Measurements from ENCODE around the gene CLEC17A. TPM values are rescaled to one million over a fixed set of nuclear protein-coding genes. Genes with fewer than 3 reads are reported as not detected.

Gene CLEC17A
- total RNA-seq, 2 experiments from 2014 or later = 0.60 to 0.83 TPM

DNA sequence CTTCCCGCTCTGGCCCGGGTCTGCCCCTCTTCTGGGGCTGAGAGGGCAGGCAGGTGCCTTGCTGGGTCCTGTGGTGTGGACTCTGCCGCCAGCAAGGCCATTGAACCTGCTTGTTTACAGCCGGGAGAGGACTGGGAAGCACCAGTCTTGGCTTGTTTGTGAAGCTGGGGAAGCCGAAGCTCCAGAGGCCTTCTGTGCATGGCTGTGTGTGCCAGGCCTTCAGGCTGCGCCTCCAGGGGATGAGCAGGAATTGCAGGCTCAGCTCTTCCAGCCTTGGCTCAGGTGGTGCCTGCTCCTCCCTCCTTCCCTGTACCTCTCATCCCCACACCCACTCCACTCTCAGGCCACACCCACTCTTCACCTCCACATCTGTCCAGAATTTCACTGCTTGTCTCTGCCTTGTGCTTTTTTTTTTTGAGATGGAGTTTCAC, 28.5 kb upstream of the CLEC17A start:
- TF ChIP-seq, protein P1, sequence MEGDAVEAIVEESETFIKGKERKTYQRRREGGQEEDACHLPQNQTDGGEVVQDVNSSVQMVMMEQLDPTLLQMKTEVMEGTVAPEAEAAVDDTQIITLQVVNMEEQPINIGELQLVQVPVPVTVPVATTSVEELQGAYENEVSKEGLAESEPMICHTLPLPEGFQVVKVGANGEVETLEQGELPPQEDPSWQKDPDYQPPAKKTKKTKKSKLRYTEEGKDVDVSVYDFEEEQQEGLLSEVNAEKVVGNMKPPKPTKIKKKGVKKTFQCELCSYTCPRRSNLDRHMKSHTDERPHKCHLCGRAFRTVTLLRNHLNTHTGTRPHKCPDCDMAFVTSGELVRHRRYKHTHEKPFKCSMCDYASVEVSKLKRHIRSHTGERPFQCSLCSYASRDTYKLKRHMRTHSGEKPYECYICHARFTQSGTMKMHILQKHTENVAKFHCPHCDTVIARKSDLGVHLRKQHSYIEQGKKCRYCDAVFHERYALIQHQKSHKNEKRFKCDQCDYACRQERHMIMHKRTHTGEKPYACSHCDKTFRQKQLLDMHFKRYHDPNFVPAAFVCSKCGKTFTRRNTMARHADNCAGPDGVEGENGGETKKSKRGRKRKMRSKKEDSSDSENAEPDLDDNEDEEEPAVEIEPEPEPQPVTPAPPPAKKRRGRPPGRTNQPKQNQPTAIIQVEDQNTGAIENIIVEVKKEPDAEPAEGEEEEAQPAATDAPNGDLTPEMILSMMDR (IDR thresholded peaks at IDR 0.05) = no peak
- CTCF ChIA-PET = interaction anchor here (0.7 to 2.0 kb wide), 5 partner anchors 13 to 132 kb away, joined by 3 to 5 read pairs (median 4); partner anchors contain the start of gene NDUFB7
- intact Hi-C loops (cut with micrococcal nuclease) = no loop called here
- Mint-ChIP-seq H3K4me3 (no peak overlapping the region), H3K9me3 (no peaks in the 10 kb centered on the region), H3K4me1 (ENCODE audit: low read depth) (peaks cover 54% of the 10 kb centered on the region), H3K27me3 (no peaks in the 10 kb centered on the region), H3K36me3 (ENCODE audit: low read depth) (peaks cover 5% of the 10 kb centered on the region), H3K27ac (peak overlapping the region; percentile 66)
- POLR2A ChIA-PET = interaction anchor here (1.0 kb wide), 1 partner anchor 17 kb away, joined by 3 read pairs; the partner anchor contains the start of gene NDUFB7
- ATAC-seq (no peak), DNase-seq (no peak)

DNA sequence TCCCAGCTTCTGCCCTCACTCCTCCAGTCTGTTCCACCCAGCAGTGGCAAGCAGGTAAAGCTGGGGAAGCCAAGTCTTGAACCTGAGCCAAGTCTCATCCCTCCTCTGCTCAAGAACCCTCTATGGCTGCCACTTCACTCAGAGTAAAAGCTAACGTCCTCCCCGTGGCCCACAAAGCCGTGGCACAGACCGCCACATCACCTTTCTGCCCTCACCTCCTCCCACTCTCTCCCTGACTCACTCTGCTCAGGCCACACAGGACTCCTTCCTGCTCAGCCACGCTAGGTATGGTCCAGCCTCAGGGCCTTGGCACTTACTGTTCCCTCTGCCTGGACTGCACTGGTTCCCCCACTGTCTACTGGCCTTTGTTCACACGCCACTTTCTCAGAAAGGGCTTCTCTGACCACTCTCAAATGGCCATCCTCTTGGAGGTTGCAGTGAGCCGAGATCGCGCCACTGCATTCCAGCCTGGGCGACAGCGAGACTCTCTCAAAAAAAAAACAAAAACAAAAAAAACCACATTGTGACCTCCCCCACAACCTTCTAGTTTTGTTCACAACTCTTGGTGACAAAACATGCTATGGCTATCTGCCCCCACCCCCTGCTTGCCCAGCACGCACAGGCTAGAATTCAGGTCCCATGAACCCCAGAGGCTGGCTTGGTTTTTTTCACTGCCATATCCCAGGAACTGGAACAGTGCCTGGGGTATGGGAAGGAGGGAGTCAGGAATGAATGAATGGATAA, 26.8 kb upstream of the CLEC17A start:
- peaks cover 1% of the 10 kb centered on the region for H3K36me3 Mint-ChIP-seq (ENCODE audit: low read depth)

DNA sequence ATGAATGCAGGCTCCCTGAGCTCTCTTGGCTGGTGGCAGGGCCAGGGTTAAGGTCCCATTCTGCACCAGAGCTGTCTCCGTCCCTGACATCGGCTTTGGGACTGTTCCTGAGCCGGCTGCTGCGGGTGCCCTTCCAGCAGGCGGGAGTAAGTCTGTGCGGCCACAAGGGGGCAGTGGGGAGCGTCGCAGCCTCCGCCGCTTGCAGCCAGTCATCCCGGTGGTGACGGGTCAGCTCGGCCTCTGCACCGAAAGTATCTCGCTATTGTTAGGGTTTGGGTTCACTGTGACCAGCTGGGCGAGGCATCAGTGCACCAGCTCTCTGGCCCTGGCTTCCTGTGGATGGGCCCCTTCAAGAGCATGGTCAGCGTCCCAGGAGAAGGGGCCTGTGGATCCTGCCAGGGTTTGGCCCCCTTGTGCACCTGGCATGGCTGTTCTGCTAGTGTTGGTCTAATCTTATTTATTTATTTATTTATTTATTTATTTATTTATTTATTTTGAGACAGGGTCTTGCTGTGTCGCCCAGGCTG, 26.2 kb upstream of the CLEC17A start:
- ChIA-PET POLR2A (interaction anchor here (0.7 kb wide), 1 partner anchor 811 kb away, joined by 4 read pairs; no protein-coding TSS in a partner anchor), CTCF (interaction anchor here (0.6 to 3.3 kb wide), 37 partner anchors 9 to 312 kb away, joined by 3 to 28 read pairs (median 4); partner anchors contain the start of genes DNAJB1, NDUFB7 and ZNF333)
- Mint-ChIP-seq H3K4me3 (no peak overlapping the region), H3K27ac (no peak overlapping the region), H3K4me1 (ENCODE audit: low read depth) (peaks cover 44% of the 10 kb centered on the region), H3K9me3 (no peaks in the 10 kb centered on the region), H3K36me3 (ENCODE audit: low read depth) (peaks cover 1% of the 10 kb centered on the region), H3K27me3 (no peaks in the 10 kb centered on the region)
- peak; percentile 92 for ATAC-seq
- intact Hi-C loops (cut with micrococcal nuclease) = no loop called here
- peak; percentile 79 for DNase-seq
- TF ChIP-seq, protein P1 (IDR thresholded peaks at IDR 0.05) = peak; percentile 97

More for the DNA sequence above, 26.8 kb upstream of the CLEC17A start:
- ChIA-PET POLR2A (no interaction called here), CTCF (interaction anchor here (0.6 to 3.3 kb wide), 31 partner anchors 9 to 313 kb away, joined by 3 to 28 read pairs (median 5); partner anchors contain the start of genes DNAJB1, NDUFB7 and ZNF333)
- H3K9me3 Mint-ChIP-seq = no peaks in the 10 kb centered on the region
- no peaks in the 10 kb centered on the region for H3K27me3 Mint-ChIP-seq
- peaks cover 47% of the 10 kb centered on the region for H3K4me1 Mint-ChIP-seq (ENCODE audit: low read depth)
- peak overlapping the region; percentile 66 for H3K27ac Mint-ChIP-seq
- ATAC-seq (peak; percentile 29), DNase-seq (peak; percentile 68)
- H3K4me3 Mint-ChIP-seq = no peak overlapping the region
- intact Hi-C loops (cut with micrococcal nuclease) = no loop called here
- TF ChIP-seq, protein P1 (IDR thresholded peaks at IDR 0.05) = no peak

DNA sequence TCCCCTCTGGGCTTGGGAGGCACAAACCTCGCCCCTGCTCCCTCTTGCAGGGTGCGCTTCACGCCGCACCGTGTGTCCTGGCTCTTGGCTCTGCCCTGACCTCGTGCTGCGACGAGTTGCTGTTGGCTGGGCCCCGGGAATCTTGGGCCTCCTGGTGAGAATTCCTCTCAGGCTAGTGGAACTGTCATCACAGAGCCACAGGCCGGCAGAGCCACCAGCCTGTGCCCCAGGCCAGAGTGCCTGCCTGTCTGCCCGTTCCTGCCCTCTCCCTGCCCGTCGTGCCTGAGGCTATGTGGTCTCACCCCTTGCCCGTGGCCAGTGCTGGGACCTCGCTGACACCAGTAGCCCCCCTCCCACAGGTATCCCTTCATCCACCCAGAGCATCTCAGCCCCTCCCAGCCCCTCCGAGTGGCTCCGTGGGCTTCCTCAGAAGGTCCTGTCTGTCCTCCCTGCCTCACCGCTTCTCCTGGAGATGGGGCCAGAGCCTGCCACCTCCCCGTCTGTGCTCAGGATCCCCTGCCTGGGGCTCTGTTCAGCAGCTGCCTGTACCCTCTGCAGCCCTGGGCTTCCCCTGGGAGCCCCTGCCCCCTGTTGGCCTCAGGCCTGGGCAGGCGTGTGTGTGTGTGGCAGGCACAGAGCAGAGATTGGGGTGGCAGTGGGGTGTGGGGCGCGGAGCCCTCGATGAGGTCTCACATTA, 24.4 kb upstream of the CLEC17A start:
- TF ChIP-seq, protein P1 (IDR thresholded peaks at IDR 0.05) = no peak
- ChIA-PET POLR2A (no interaction called here), CTCF (interaction anchor here (2.3 to 3.3 kb wide), 2 partner anchors 10 to 54 kb away, joined by 19 to 23 read pairs; no protein-coding TSS in a partner anchor)
- H3K36me3 Mint-ChIP-seq (ENCODE audit: low read depth) = peaks cover 4% of the 10 kb centered on the region
- no peak overlapping the region for H3K27ac Mint-ChIP-seq
- H3K9me3 Mint-ChIP-seq = no peaks in the 10 kb centered on the region
- no peak for ATAC-seq
- peaks cover 32% of the 10 kb centered on the region for H3K4me1 Mint-ChIP-seq (ENCODE audit: low read depth)
- no peak for DNase-seq
- no peak overlapping the region for H3K4me3 Mint-ChIP-seq
- H3K27me3 Mint-ChIP-seq = no peaks in the 10 kb centered on the region
- intact Hi-C loops (cut with micrococcal nuclease) = no loop called here
